Ishikawa (cell line): ENCODE measurements around the gene ATP11A.

Experiments
- CEBPB ChIP-seq: IDR thresholded peaks from 2 replicates; pipeline ENCODE4 v1.6.1; 2012
- CREB1 ChIP-seq: IDR thresholded peaks from 2 replicates; pipeline ENCODE4 v1.6.1; 2012; ENCODE audit warnings: low read depth
- EGR1 ChIP-seq: IDR thresholded peaks from 2 replicates; pipeline ENCODE4 v1.6.1; 2012
- EP300 ChIP-seq: IDR thresholded peaks from 2 replicates; pipeline ENCODE4 v1.6.1; 2012; ENCODE audit warnings: borderline replicate concordance
- FOXM1 ChIP-seq: IDR thresholded peaks from 2 replicates; pipeline ENCODE4 v1.6.1; 2012; ENCODE audit warnings: low read depth, borderline replicate concordance
- MAX ChIP-seq: IDR thresholded peaks from 2 replicates; pipeline ENCODE4 v1.6.1; 2012
- NFIC ChIP-seq: IDR thresholded peaks from 2 replicates; pipeline ENCODE4 v1.6.1; 2012
- RAD21 ChIP-seq: IDR thresholded peaks from 2 replicates; pipeline ENCODE4 v1.6.1; 2012; ENCODE audit warnings: low read depth
- TAF1 ChIP-seq: IDR thresholded peaks from 2 replicates; pipeline ENCODE4 v1.6.1; 2012; ENCODE audit warnings: low read depth, mild to moderate bottlenecking
- TCF12 ChIP-seq: IDR thresholded peaks from 2 replicates; pipeline ENCODE4 v1.6.1; 2012; ENCODE audit warnings: low read depth
- TEAD4 ChIP-seq: IDR thresholded peaks from 2 replicates; pipeline ENCODE4 v1.6.1; 2012
- USF1 ChIP-seq: IDR thresholded peaks from 2 replicates; pipeline ENCODE4 v1.6.1; 2012
- YY1 ChIP-seq: IDR thresholded peaks from 2 replicates; pipeline ENCODE4 v1.6.1; 2012; ENCODE audit warnings: low read depth
- ZBTB7A ChIP-seq: IDR thresholded peaks from 2 replicates; pipeline ENCODE4 v1.6.1; 2012; ENCODE audit warnings: low read depth
- TF ChIP-seq, protein P1 (sequence below): IDR thresholded peaks from 2 replicates; pipeline ENCODE4 v1.6.1; 2012; ENCODE audit warnings: low read depth, mild to moderate bottlenecking

The ATP11A gene

GRCh38 chr13:112776971-112777370, 87.1 kb downstream of the ATP11A start:
- TF ChIP-seq MAX: no peak
- no peak for TF ChIP-seq NFIC
- TF ChIP-seq CREB1: no peak
- TF ChIP-seq TEAD4: no peak
- TF ChIP-seq EP300: no peak
- TF ChIP-seq RAD21: no peak
- TF ChIP-seq ZBTB7A: no peak
- no peak for TF ChIP-seq CEBPB
- TF ChIP-seq USF1: no peak
- TF ChIP-seq, protein P1, sequence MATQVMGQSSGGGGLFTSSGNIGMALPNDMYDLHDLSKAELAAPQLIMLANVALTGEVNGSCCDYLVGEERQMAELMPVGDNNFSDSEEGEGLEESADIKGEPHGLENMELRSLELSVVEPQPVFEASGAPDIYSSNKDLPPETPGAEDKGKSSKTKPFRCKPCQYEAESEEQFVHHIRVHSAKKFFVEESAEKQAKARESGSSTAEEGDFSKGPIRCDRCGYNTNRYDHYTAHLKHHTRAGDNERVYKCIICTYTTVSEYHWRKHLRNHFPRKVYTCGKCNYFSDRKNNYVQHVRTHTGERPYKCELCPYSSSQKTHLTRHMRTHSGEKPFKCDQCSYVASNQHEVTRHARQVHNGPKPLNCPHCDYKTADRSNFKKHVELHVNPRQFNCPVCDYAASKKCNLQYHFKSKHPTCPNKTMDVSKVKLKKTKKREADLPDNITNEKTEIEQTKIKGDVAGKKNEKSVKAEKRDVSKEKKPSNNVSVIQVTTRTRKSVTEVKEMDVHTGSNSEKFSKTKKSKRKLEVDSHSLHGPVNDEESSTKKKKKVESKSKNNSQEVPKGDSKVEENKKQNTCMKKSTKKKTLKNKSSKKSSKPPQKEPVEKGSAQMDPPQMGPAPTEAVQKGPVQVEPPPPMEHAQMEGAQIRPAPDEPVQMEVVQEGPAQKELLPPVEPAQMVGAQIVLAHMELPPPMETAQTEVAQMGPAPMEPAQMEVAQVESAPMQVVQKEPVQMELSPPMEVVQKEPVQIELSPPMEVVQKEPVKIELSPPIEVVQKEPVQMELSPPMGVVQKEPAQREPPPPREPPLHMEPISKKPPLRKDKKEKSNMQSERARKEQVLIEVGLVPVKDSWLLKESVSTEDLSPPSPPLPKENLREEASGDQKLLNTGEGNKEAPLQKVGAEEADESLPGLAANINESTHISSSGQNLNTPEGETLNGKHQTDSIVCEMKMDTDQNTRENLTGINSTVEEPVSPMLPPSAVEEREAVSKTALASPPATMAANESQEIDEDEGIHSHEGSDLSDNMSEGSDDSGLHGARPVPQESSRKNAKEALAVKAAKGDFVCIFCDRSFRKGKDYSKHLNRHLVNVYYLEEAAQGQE: no peak
- no peak for TF ChIP-seq TAF1
- no peak for TF ChIP-seq EGR1
- TF ChIP-seq YY1: no peak

- no peak for TF ChIP-seq NFIC
- no peak for TF ChIP-seq TCF12
- TF ChIP-seq TEAD4: no peak
- TF ChIP-seq, protein P1: no peak
- TF ChIP-seq CREB1: no peak
- TF ChIP-seq RAD21: no peak
- no peak for TF ChIP-seq EP300
- no peak for TF ChIP-seq ZBTB7A
- no peak for TF ChIP-seq TAF1
- TF ChIP-seq FOXM1: no peak
These were observed 88.0 kb downstream of the ATP11A start for GRCh38 chr13:112777637-112778406.

DNA sequence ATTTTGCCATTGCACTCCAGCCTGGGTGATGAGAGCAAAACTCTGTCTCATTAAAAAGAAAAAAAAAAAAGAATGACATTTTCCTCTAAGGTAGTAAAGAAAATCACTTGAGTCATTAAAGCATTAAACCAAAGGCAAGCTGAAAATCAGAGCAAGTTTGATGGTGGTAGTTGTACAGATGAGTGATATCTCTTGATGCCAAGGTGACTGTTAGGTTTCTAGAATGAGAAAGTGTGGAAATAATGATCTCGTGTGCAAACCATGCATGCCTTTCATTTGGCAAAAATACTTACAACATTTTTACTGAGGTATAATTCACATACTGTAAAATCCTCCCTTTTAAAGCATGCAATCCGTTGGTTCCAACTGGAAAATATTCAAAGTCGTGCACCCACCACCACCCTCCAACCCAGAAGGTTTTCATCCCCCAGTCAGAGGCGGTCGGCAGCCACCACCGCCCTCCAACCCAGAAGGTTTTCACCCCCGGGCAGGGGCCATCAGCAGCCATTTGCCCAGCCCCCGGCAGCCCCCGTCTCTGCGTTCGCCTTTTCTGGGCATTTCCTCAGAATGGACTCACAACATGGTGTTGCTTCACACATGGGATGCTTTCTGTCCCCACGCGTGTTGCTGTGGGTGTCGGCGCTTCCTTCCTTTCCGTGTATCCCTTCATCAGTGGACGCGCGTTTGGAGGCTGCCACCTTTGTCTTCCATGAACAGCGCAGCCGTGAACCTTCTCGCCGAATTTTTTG, 90.2 kb downstream of the ATP11A start:
- no peak for TF ChIP-seq EP300

GRCh38 chr13:112781287-112781686, 91.4 kb downstream of the ATP11A start:
- TF ChIP-seq EP300: no peak
- TF ChIP-seq TAF1: no peak
- no peak for TF ChIP-seq MAX
- TF ChIP-seq, protein P1: no peak
- TF ChIP-seq FOXM1: no peak
- no peak for TF ChIP-seq EGR1
- no peak for TF ChIP-seq CREB1
- no peak for TF ChIP-seq NFIC
- TF ChIP-seq ZBTB7A: no peak
- TF ChIP-seq YY1: no peak
- no peak for TF ChIP-seq USF1
- TF ChIP-seq RAD21: no peak
- TF ChIP-seq TEAD4: no peak
- TF ChIP-seq TCF12: no peak
- TF ChIP-seq CEBPB: no peak
